Measurements from ENCODE around the gene SLC12A4.

Gene SLC12A4

DNA sequence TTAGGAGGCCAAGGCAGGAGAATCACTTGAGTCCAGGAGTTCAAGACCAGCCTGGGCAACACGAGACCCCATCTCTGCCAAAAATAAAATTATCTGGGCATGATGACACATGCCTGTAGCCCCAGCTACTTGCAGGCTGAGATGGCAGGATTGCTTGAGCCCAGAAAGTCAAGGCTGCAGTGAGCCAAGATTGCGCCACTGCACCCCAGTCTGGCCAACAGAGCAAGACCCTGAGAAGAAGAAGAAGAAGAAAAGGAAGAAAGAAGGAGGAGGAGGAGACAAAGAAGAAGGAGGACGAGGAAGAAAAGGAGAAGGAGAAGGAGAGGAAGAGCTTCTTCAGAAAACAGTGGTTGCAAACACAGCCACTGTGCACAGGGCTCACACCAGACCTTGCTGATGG, 20.2 kb upstream of the SLC12A4 start:
- no peaks in the 10 kb centered on the region for H3K27me3 ChIP-seq (ENCODE audit: insufficient read depth, poor library complexity, severe bottlenecking)
- no peak overlapping the region for H3K4me3 ChIP-seq (replicated peaks; ENCODE audit: insufficient read depth, low read length)
- TF ChIP-seq POLR2AphosphoS5 (IDR thresholded peaks at IDR 0.05; ENCODE audit: low read depth): no peak
- no peak for TF ChIP-seq GABPA (IDR thresholded peaks at IDR 0.05; ENCODE audit: low read depth)
- TF ChIP-seq, protein P1, sequence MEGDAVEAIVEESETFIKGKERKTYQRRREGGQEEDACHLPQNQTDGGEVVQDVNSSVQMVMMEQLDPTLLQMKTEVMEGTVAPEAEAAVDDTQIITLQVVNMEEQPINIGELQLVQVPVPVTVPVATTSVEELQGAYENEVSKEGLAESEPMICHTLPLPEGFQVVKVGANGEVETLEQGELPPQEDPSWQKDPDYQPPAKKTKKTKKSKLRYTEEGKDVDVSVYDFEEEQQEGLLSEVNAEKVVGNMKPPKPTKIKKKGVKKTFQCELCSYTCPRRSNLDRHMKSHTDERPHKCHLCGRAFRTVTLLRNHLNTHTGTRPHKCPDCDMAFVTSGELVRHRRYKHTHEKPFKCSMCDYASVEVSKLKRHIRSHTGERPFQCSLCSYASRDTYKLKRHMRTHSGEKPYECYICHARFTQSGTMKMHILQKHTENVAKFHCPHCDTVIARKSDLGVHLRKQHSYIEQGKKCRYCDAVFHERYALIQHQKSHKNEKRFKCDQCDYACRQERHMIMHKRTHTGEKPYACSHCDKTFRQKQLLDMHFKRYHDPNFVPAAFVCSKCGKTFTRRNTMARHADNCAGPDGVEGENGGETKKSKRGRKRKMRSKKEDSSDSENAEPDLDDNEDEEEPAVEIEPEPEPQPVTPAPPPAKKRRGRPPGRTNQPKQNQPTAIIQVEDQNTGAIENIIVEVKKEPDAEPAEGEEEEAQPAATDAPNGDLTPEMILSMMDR (IDR thresholded peaks at IDR 0.05; ENCODE audit: insufficient read depth, low read length): no peak
- no peak for TF ChIP-seq SPI1 (IDR thresholded peaks at IDR 0.05; ENCODE audit: borderline replicate concordance, low read depth)
- H3K27ac ChIP-seq (replicated peaks): no peak overlapping the region
- no peak for DNase-seq (ENCODE audit: low read depth in 1 of 2, low spot score in 1 of 2)

DNA sequence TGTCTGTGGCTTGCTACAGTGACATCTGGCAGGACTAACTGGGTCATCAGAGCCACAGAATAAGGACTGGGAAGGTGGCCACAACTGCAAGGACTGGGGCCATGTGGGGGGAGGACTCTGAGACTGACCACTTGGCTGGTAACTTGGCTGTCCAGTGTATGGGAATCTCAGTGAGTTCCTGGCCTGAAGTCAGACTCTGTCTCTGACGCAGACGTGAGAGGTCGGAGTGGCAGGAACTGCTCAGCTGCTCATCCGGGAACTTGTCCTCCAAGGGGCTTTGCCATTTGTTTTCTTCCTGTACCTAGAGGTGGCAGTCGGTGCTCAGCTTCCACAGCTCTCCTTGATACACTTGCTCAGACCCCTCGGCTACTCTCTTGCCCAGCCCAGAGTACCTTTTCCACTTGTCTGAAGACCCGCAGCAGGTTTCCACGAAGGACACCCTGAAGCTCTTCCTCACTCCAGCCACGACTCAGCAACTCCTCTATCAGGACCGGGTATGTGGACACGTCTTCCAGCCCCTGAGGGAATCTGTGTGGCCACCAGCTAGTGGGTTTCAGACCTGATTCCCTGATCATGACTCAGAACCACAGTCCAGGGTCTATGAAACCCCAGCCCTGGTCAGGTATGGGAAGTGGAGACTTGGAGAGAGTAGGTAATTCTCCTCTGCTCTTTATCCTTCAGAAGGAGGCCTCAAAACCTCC, 19.2 kb upstream of the SLC12A4 start:
- no peak overlapping the region for H3K27ac ChIP-seq (replicated peaks)
- H3K27me3 ChIP-seq (ENCODE audit: insufficient read depth, poor library complexity, severe bottlenecking): no peaks in the 10 kb centered on the region
- TF ChIP-seq, protein P1 (IDR thresholded peaks at IDR 0.05; ENCODE audit: insufficient read depth, low read length): no peak
- TF ChIP-seq, protein P2, sequence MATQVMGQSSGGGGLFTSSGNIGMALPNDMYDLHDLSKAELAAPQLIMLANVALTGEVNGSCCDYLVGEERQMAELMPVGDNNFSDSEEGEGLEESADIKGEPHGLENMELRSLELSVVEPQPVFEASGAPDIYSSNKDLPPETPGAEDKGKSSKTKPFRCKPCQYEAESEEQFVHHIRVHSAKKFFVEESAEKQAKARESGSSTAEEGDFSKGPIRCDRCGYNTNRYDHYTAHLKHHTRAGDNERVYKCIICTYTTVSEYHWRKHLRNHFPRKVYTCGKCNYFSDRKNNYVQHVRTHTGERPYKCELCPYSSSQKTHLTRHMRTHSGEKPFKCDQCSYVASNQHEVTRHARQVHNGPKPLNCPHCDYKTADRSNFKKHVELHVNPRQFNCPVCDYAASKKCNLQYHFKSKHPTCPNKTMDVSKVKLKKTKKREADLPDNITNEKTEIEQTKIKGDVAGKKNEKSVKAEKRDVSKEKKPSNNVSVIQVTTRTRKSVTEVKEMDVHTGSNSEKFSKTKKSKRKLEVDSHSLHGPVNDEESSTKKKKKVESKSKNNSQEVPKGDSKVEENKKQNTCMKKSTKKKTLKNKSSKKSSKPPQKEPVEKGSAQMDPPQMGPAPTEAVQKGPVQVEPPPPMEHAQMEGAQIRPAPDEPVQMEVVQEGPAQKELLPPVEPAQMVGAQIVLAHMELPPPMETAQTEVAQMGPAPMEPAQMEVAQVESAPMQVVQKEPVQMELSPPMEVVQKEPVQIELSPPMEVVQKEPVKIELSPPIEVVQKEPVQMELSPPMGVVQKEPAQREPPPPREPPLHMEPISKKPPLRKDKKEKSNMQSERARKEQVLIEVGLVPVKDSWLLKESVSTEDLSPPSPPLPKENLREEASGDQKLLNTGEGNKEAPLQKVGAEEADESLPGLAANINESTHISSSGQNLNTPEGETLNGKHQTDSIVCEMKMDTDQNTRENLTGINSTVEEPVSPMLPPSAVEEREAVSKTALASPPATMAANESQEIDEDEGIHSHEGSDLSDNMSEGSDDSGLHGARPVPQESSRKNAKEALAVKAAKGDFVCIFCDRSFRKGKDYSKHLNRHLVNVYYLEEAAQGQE (IDR thresholded peaks at IDR 0.05; ENCODE audit: insufficient replicate concordance, low read depth): no peak
- TF ChIP-seq SPI1 (IDR thresholded peaks at IDR 0.05; ENCODE audit: borderline replicate concordance, low read depth): no peak
- TF ChIP-seq GABPA (IDR thresholded peaks at IDR 0.05; ENCODE audit: low read depth): no peak
- no peak for TF ChIP-seq POLR2AphosphoS5 (IDR thresholded peaks at IDR 0.05; ENCODE audit: low read depth)
- no peak overlapping the region for H3K4me3 ChIP-seq (replicated peaks; ENCODE audit: insufficient read depth, low read length)
- DNase-seq (ENCODE audit: low read depth in 1 of 2, low spot score in 1 of 2): no peak

DNA sequence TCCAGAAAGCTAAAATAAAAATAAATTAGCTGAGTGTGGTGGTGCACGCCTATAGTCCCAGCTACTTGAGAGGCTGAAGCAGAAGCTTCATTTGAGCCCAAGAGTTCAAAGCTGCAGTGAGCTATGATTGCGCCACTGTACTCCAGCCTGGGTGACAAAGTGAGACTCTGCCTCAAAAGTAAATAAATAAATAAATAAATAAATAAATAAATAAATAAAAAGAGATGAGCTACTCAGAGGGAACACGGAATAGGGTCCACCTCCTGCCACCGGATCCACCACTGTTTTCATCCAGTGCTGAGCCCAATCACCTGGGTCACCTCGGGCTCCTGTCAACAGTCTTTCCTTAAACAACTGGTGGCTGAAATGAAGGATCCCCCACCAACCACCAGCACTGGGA, 18.5 kb upstream of the SLC12A4 start:
- TF ChIP-seq POLR2AphosphoS5 (IDR thresholded peaks at IDR 0.05; ENCODE audit: low read depth) (no peak), SPI1 (IDR thresholded peaks at IDR 0.05; ENCODE audit: borderline replicate concordance, low read depth) (no peak), GABPA (IDR thresholded peaks at IDR 0.05; ENCODE audit: low read depth) (no peak)
- TF ChIP-seq, protein P1 (IDR thresholded peaks at IDR 0.05; ENCODE audit: insufficient read depth, low read length): no peak
- TF ChIP-seq, protein P2 (IDR thresholded peaks at IDR 0.05; ENCODE audit: insufficient replicate concordance, low read depth): no peak
- Histone ChIP-seq H3K27ac (replicated peaks) (no peak overlapping the region), H3K4me3 (replicated peaks; ENCODE audit: insufficient read depth, low read length) (no peak overlapping the region), H3K27me3 (ENCODE audit: insufficient read depth, poor library complexity, severe bottlenecking) (no peaks in the 10 kb centered on the region)
- DNase-seq (ENCODE audit: low read depth in 1 of 2, low spot score in 1 of 2): no peak

Measured in HL-60 (cell line).